Hepatocyte (in vitro differentiated cells): Measurements from ENCODE around the gene PAX7.

Source experiments
- CTCF ChIP-seq: fragments of 200-600 bp; sonication (generic); IDR thresholded peaks from 2 replicates; pipeline ENCODE4 v1.5.1; 2016; ENCODE audit warnings: antibody characterized with exemption, mild to moderate bottlenecking; ENCODE audit not compliant: poor library complexity
- EZH2 ChIP-seq: fragments of 200-600 bp; sonication (generic); IDR thresholded peaks from 2 replicates; pipeline ENCODE4 v1.6.1; 2016; ENCODE audit warnings: antibody characterized with exemption, mild to moderate bottlenecking, borderline replicate concordance
- EZH2phosphoT487 ChIP-seq: fragments of 200-600 bp; sonication (generic); IDR thresholded peaks from one replicate; pipeline ENCODE4 v1.6.1; 2018; ENCODE audit warnings: antibody characterized with exemption, mild to moderate bottlenecking, low read depth, moderate library complexity; ENCODE audit not compliant: unreplicated experiment, severe bottlenecking

- TF ChIP-seq EZH2 (no peak), CTCF (no peak), EZH2phosphoT487 (no peak)
Measured at GRCh38 chr1:18794051-18794450, 163.4 kb downstream of the PAX7 start.
